Right lobe of liver (tissue), 6 donors: Measurements from ENCODE around the gene ABHD5. TPM values are rescaled to one million over a fixed set of nuclear protein-coding genes. Genes with fewer than 3 reads are reported as not detected.
"Not testable (repeated sequence)": the region's sequence is repeated elsewhere in the genome, so short reads cannot be mapped to it uniquely, and the experiment has no call there.

Source experiments
- ATAC-seq, 4 donors: fragments of 200-7000 bp; cut with Tn5 transposase; one replicate each; pipeline ENCODE4 v1.9.1; 2020; ENCODE audit warnings: mild to moderate bottlenecking in 4 of 4, moderate library complexity in 4 of 4
- DNase-seq, 3 donors: peaks; one replicate each; pipeline ENCODE4 v3.0.0-alpha.2; 2020
- H3K27ac ChIP-seq, 3 donors: fragments of 200-600 bp; one replicate each; pipeline ENCODE4 v1.8.0; 2022
- H3K27me3 ChIP-seq, 2 donors: fragments of 200-600 bp; one replicate each; pipeline ENCODE4 v1.8.0; 2022
- H3K36me3 ChIP-seq, 4 donors: fragments of 200-600 bp; sonication (generic) in 1 of 4; one replicate each; pipeline versions ENCODE4 v1.5.1 to v1.8.0; 2017 to 2022; ENCODE audit warnings: control low read depth in 1 of 4
- H3K4me1 ChIP-seq, 4 donors: fragments of 200-600 bp; sonication (generic) in 1 of 4; one replicate each; pipeline versions ENCODE4 v1.5.1 to v1.8.0; 2017 to 2022; ENCODE audit warnings: control low read depth in 1 of 4
- H3K4me3 ChIP-seq, 3 donors: fragments of 200-600 bp; one replicate each; pipeline ENCODE4 v1.8.0; 2022
- H3K9me3 ChIP-seq, 4 donors: fragments of 200-600 bp; sonication (generic) in 1 of 4; one replicate each; pipeline versions ENCODE4 v1.5.1 to v1.8.0; 2017 to 2022; ENCODE audit warnings: control low read depth in 1 of 4
- POLR2A ChIP-seq: fragments of 450-650 bp; IDR thresholded peaks from one replicate; pipeline ENCODE4 v1.6.1; 2017; ENCODE audit warnings: antibody characterized with exemption, mild to moderate bottlenecking
- WGBS: methylation state at CpG from one replicate; pipeline ENCODE4 v1.1.6; 2018; ENCODE audit warnings: low coverage, low lambda C conversion rate; ENCODE audit not compliant: insufficient coverage; ENCODE audit errors: missing lambda C conversion rate; 5-methylcytosine and 5-hydroxymethylcytosine counted together
- intact Hi-C, 2 donors: fragments of 100-400 bp; cut with DNase I; formaldehyde crosslinking; loops; one replicate each; pipeline versions ENCODE4 v1.11.2 to v1.14.1; 2022
- total RNA-seq, 6 experiments: library from RNA; depleted of rRNA in 2 of 6; stranded (reverse); fragments of >200 nt in 2 of 6; fragmentation: NEBNext Ultra II Directional in 3 of 6; extraction: Animal tissue kit (Norgen Biotek cat#: 25700) in 3 of 6; gene quantifications; one replicate each; pipeline versions ENCODE4 v1.1.0 to v1.2.4, GENCODE V29; 2016 to 2023
- TF ChIP-seq, protein P1 (sequence below), 4 donors: fragments of 200-600 bp in 3 of 4; fragments of 450-650 bp in 1 of 4; IDR thresholded peaks; one replicate each; pipeline versions ENCODE4 v1.5.1 to v1.8.0; 2016 to 2022; ENCODE audit warnings: antibody characterized with exemption in 4 of 4, mild to moderate bottlenecking in 2 of 4
- donor health status: DM: no; HTN: yes; CAD: no.
- donor health status: DM: no; HTN: no; CAD: no.
- donor health status: DM: no; HTN: no; CAD: no.
- donor health status: DM: no; HTN: yes; CAD: no.
- donor health status: DM: no; HTN: yes; CAD: no.

The ABHD5 gene
- total RNA-seq, 6 experiments from 2014 or later: 10.8 to 23.0 (median 14.6) TPM

DNA sequence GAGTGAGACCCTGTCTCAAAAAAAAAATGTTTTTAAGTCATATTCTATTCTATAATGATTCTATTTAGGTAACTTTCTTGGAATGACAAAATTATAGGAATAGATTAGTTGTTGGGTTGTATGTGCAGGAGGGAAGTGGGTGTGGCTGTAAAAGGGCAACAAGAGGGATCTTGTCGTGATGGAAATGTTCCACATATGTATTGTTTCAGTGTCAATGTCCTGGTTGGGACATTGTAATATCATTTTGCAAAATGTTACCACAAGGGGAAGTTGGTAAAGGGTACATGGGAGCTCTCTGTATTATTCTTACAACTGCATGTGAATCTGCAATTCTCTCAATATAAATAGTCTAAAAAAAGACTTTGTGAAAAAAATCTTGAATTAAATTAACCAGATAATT lies 14.3 kb upstream of the ABHD5 start:
- H3K27ac ChIP-seq: no peak overlapping the region
- no peaks in the 10 kb centered on the region for H3K27me3 ChIP-seq
- H3K36me3 ChIP-seq: no peaks in the 10 kb centered on the region
- no peak overlapping the region for H3K4me3 ChIP-seq
- TF ChIP-seq, protein P1, sequence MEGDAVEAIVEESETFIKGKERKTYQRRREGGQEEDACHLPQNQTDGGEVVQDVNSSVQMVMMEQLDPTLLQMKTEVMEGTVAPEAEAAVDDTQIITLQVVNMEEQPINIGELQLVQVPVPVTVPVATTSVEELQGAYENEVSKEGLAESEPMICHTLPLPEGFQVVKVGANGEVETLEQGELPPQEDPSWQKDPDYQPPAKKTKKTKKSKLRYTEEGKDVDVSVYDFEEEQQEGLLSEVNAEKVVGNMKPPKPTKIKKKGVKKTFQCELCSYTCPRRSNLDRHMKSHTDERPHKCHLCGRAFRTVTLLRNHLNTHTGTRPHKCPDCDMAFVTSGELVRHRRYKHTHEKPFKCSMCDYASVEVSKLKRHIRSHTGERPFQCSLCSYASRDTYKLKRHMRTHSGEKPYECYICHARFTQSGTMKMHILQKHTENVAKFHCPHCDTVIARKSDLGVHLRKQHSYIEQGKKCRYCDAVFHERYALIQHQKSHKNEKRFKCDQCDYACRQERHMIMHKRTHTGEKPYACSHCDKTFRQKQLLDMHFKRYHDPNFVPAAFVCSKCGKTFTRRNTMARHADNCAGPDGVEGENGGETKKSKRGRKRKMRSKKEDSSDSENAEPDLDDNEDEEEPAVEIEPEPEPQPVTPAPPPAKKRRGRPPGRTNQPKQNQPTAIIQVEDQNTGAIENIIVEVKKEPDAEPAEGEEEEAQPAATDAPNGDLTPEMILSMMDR (IDR thresholded peaks at IDR 0.05): no peak
- no peak for TF ChIP-seq POLR2A
- 82% methylated on average over 1 of the region's 1 CpG for WGBS
- ATAC-seq (no peak), DNase-seq (no peak)
- no peaks in the 10 kb centered on the region for H3K4me1 ChIP-seq
- no peaks in the 10 kb centered on the region for H3K9me3 ChIP-seq
- intact Hi-C loops: no loop called here

DNA sequence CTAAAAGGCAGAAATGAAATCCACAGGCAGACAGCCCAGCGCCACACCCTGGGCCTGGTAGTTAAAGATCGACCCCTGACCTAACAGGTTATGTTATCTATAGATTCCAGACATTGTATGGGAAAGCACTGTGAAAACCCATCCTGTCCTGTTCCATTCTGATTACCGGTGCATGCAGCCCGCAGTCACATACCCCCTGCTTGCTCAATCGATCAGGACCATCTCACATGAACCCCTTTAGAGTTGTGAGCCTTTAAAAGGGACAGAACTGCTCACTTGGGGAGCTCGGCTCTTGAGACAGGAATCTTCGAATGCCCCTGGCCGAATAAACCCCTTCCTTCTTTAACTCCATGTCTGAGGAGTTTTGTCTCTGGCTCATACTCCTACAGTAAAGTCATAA lies 12.4 kb upstream of the ABHD5 start:
- H3K27ac ChIP-seq, H3K36me3 ChIP-seq, H3K9me3 ChIP-seq, H3K4me1 ChIP-seq, intact Hi-C loops, DNase-seq, H3K27me3 ChIP-seq, ATAC-seq, H3K4me3 ChIP-seq: not testable (repeated sequence)
- WGBS: 99% methylated on average over 6 of the region's 8 CpGs

DNA sequence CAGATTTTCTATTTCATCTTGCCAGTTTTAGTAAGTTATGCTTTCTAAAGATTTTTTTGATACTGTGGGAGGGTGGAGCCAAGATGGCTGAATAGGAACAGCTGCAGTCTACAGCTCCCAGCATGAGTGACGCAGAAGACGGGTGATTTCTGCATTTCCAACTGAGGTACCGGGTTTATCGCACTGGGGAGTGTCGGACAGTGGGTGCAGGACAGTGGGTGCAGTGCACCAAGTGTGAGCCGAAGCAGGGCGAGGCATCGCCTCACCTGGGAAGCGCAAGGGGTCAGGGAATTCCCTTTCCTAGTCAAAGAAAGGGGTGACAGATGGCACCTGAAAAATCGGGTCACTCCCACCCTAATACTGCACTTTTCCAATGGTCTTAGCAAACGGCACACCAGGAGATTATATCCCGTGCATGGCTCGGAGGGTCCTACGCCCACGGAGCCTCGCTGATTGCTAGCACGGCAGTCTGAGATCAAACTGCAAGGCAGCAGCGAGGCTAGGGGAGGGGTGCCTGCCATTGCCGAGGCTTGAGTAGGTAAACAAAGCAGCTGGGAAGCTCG lies 11.8 kb upstream of the ABHD5 start:
- 98% methylated on average over 8 of the region's 20 CpGs for WGBS
- ATAC-seq, H3K27ac ChIP-seq, H3K4me3 ChIP-seq, H3K9me3 ChIP-seq, H3K4me1 ChIP-seq, H3K27me3 ChIP-seq, H3K36me3 ChIP-seq, DNase-seq, intact Hi-C loops: not testable (repeated sequence)

DNA sequence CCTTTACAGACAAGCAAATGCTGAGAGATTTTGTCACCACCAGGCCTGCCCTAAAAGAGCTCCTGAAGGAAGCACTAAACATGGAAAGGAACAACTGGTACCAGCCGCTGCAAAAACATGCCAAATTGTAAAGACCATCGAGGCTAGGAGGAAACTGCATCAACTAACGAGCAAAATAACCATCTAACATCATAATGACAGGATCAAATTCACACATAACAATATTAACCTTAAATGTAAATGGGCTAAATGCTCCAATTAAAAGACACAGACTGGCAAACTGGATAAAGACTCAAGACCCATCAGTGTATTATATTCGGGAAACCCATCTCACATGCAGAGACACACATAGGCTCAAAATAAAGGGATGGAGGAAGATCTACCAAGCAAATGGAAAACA lies 9.9 kb upstream of the ABHD5 start:
- 75% methylated on average over 3 of the region's 4 CpGs for WGBS
- not testable (repeated sequence) for DNase-seq, ATAC-seq

DNA sequence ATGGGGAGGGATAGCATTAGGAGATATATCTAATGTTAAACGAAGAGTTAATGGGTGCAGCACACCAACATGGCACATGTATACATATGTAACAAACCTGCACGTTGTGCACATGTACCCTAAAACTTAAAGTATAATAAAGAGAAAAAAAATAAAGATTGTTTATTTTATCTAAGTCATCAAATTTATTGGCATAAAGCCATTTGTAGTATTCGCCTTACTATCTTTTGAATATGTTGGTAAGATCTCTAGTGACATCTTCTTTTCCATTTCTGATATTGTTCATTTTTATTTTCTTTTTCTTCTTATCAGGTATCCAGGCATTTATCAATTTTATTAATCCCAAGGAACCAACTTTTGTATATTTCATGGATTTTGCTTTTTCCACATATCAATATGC lies 5.8 kb upstream of the ABHD5 start:
- ATAC-seq (no peak), DNase-seq (no peak)
- Histone ChIP-seq H3K9me3 (no peaks in the 10 kb centered on the region), H3K27ac (no peak overlapping the region), H3K27me3 (no peaks in the 10 kb centered on the region), H3K36me3 (no peaks in the 10 kb centered on the region), H3K4me1 (peaks cover 0 to 4% (median 0%) of the 10 kb centered on the region in 4 donors), H3K4me3 (no peak overlapping the region)
- intact Hi-C loops: loop anchor here in 1 of 2 donors (5.0 kb wide), 1 partner anchor 517 kb away; no protein-coding TSS in a partner anchor
- no peak for TF ChIP-seq POLR2A
- TF ChIP-seq, protein P1 (IDR thresholded peaks at IDR 0.05): no peak
- 81% methylated on average over 3 of the region's 3 CpGs for WGBS

More for the DNA sequence above, 9.9 kb upstream of the ABHD5 start:
- H3K9me3 ChIP-seq, intact Hi-C loops, H3K27me3 ChIP-seq, H3K27ac ChIP-seq, H3K36me3 ChIP-seq, H3K4me3 ChIP-seq, H3K4me1 ChIP-seq: not testable (repeated sequence)

DNA sequence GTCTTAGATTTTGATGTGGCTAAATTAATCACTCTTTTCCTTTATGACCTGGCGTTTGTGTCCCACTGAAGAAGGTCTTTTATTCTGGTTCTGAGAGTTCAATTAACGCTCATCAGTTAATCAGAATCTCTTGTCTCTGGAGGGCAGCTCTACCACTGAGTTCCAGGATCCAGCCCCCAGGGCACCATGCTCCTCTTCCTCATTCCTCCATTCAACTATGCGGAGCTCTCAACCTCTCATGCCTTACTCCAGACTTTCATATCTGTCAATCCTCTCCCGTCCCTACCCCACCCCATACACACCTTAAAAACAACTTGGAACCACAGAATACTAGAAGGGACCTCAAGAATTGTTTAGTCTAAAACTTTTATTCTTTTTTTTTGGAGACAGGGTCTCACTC lies 4.8 kb upstream of the ABHD5 start:
- WGBS: 76% methylated on average over 4 of the region's 4 CpGs
- TF ChIP-seq, protein P1 (IDR thresholded peaks at IDR 0.05): no peak
- TF ChIP-seq POLR2A: no peak
- Histone ChIP-seq H3K27ac (no peak overlapping the region), H3K9me3 (no peaks in the 10 kb centered on the region), H3K36me3 (no peaks in the 10 kb centered on the region), H3K4me1 (peaks cover 0 to 4% (median 0%) of the 10 kb centered on the region in 4 donors), H3K27me3 (no peaks in the 10 kb centered on the region), H3K4me3 (no peak overlapping the region)
- DNase-seq: no peak
- intact Hi-C loops: loop anchor here in 1 of 2 donors (5.0 kb wide), 1 partner anchor 516 kb away; no protein-coding TSS in a partner anchor
- ATAC-seq: no peak
